GM10248 (cell line): ENCODE results near the gene TNIK.

Experiments
- CTCF ChIA-PET: fragments of 300-600 bp; sonication (Branson Sonifier 250); formaldehyde crosslinking; extraction: SDS; loops from one replicate; lab custom pipeline; 2021; ENCODE audit warnings: antibody characterized with exemption; lab: Yijun Ruan, JAX
- POLR2A ChIA-PET: fragments of 350-650 bp; sonication (Branson Sonifier 250); formaldehyde crosslinking; extraction: SDS; loops from one replicate; lab custom pipeline; 2020; ENCODE audit warnings: antibody characterized with exemption; lab: Yijun Ruan, JAX
- DNase-seq: peaks from one replicate; pipeline ENCODE4 v3.0.0; 2012; ENCODE audit errors: extremely low spot score
- CTCF ChIP-seq: IDR thresholded peaks from 2 replicates; pipeline ENCODE4 v1.5.1; 2012; ENCODE audit warnings: mild to moderate bottlenecking, low read depth; ENCODE audit errors: extremely low read depth, missing control alignments, control extremely low read depth

The TNIK gene

GRCh38 chr3:171133796-171134569 lies 326.2 kb downstream of the TNIK start:
- no peak for TF ChIP-seq CTCF

GRCh38 chr3:171133337-171133736 lies 326.9 kb downstream of the TNIK start:
- CTCF ChIA-PET = interaction anchor here (1.9 kb wide), 1 partner anchor 433 kb away, joined by 5 read pairs; no protein-coding TSS in a partner anchor
- TF ChIP-seq CTCF = no peak
- no peak for DNase-seq
- POLR2A ChIA-PET = no interaction called here

More at GRCh38 chr3:171133796-171134569, 326.2 kb downstream of the TNIK start:
- no peak for DNase-seq
- POLR2A ChIA-PET = no interaction called here
- CTCF ChIA-PET = interaction anchor here (0.9 to 1.9 kb wide), 3 partner anchors 9 to 432 kb away, joined by 3 to 5 read pairs (median 5); no protein-coding TSS in a partner anchor

DNA sequence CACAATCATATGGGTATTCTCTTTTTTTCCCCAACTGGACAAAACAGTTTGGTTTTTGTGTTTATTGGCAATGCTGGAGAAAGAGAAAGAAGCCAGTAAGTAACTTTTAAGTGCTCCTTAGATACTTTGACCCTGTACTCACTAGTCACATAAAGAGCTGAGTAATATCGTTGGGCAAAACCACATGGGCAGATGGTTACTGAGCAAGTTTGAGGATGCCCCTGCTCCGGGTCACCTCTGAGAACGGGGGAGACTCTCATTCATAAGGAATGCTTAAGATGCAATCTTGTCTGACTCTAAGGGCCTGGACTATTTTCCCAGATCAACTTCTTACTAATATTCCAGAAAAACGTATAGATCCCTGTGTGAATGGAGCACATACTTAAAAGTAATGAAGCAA lies 327.3 kb downstream of the TNIK start:
- ChIA-PET POLR2A (no interaction called here), CTCF (interaction anchor here (1.9 kb wide), 1 partner anchor 433 kb away, joined by 5 read pairs; no protein-coding TSS in a partner anchor)
- DNase-seq = no peak
- no peak for TF ChIP-seq CTCF

DNA sequence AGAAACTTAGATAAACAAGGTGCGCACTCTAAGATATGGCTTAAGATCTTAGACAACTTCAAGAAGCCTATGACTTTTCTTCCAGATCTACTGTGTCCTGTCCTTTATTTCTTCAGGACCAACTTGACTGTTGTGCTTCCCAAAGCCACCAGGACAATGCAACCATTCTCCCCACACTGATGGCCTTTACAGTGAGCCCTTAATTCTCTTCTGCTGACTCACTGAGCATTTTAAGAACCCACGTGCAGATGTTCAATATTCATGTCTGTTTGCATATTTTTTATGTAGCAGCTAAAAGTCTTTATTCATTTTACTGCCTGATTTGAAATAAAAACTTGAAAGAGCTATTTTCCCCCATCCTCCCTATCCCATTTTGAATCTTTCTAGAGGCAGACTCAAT lies 330.4 kb downstream of the TNIK start:
- DNase-seq = no peak
- TF ChIP-seq CTCF = no peak
- ChIA-PET POLR2A (no interaction called here), CTCF (interaction anchor here (1.4 to 1.9 kb wide), 5 partner anchors 9 to 23 kb away, joined by 3 to 7 read pairs (median 5); no protein-coding TSS in a partner anchor)

DNA sequence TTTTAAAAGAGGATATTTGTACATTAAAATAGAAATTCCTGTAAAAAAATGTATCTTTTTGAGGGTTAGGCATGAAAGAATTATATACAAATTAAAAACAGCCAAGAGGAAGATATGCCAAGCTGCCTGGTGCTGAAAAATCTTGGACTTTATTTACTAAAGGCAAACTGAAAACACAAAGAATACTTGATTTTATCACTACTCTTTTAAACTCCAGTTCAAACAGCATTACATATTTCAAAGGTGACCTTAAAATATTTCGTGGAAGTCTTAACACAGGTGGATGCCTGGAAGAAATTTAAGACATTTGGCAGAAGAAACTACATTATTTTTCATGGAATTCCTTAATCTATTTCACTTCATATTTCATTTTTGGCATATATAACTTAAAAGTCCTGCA lies 332.6 kb downstream of the TNIK start:
- POLR2A ChIA-PET = no interaction called here
- no peak for TF ChIP-seq CTCF
- no peak for DNase-seq
- CTCF ChIA-PET = interaction anchor here (1.9 kb wide), 1 partner anchor 438 kb away, joined by 8 read pairs; no protein-coding TSS in a partner anchor

GRCh38 chr3:171126478-171127209 lies 333.6 kb downstream of the TNIK start:
- DNase-seq = no peak
- CTCF ChIA-PET = interaction anchor here (1.0 to 1.9 kb wide), 2 partner anchors 22 to 439 kb away, joined by 3 to 8 read pairs; no protein-coding TSS in a partner anchor
- no peak for TF ChIP-seq CTCF
- POLR2A ChIA-PET = interaction anchor here (0.7 kb wide), 1 partner anchor 127 kb away, joined by 3 read pairs; no protein-coding TSS in a partner anchor
